HAP-1 (cell line): Measurements from ENCODE around the gene GAS7.

ENCODE experiments used
- DNase-seq, 2 experiments: peaks; one replicate each; pipeline ENCODE4 v3.0.0-alpha.2; 2016 to 2020; ENCODE audit warnings: low spot score in 2 of 2
- H3K27me3 ChIP-seq: fragments of 250-450 bp; sonication (Bioruptor Pico); 2 replicates; pipeline ENCODE4 v1.5.1; 2020; ENCODE audit warnings: low read depth, mild to moderate bottlenecking, moderate library complexity
- H3K36me3 ChIP-seq: fragments of 250-450 bp; sonication (Bioruptor Pico); replicated peaks from 2 replicates; pipeline ENCODE4 v1.5.1; 2020; ENCODE audit warnings: mild to moderate bottlenecking
- H3K4me1 ChIP-seq: fragments of 250-450 bp; sonication (Bioruptor Pico); 2 replicates; pipeline ENCODE4 v1.5.1; 2020; ENCODE audit warnings: mild to moderate bottlenecking
- H3K4me3 ChIP-seq: fragments of 250-450 bp; sonication (Bioruptor Pico); 2 replicates; pipeline ENCODE4 v1.5.1; 2020; ENCODE audit warnings: mild to moderate bottlenecking, moderate library complexity
- H3K9me3 ChIP-seq: fragments of 250-450 bp; sonication (Bioruptor Pico); 2 replicates; pipeline ENCODE4 v1.5.1; 2020; ENCODE audit warnings: mild to moderate bottlenecking, moderate library complexity
- in situ Hi-C: fragments of 300-500 bp; cut with MboI; formaldehyde crosslinking; loops from 3 replicates; pipeline ENCODE4 v1.14.3; 2020; ENCODE audit warnings: low sequenced_read_pairs, inconsistent platforms, mixed read lengths

Gene GAS7

GRCh38 chr17:10172778-10173177, 25.6 kb downstream of the GAS7 start:
- Histone ChIP-seq H3K4me1 (no peaks in the 10 kb centered on the region), H3K27me3 (no peaks in the 10 kb centered on the region), H3K36me3 (no peaks in the 10 kb centered on the region), H3K9me3 (no peaks in the 10 kb centered on the region; the same call in 1 of the 2 replicates), H3K4me3 (no peak overlapping the region)
- DNase-seq: no peak
- in situ Hi-C loops: no loop called here

DNA sequence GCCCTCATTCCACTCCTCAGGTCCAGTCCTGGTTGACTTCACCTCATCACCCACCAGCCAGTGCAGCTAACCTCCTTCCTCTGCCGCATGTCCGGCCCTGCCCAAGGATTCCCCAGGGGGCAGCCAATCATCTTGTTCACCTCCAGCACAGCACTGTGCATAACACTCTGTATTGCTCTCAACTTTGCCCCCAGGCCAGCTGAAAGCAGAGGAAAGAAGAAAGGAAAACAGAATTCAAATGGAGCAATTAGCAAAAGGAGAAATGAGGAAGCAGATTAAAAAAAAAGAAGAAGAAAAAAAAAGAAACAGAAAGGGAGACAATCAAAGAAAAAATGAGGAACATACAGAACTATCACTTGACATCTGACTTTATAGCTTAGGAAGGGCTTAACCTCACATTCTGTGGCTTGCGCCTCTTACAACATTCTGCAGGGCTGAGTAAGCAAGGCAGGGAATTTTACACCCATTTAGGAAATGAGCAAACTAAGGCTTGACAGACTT, 26.1 kb downstream of the GAS7 start:
- Histone ChIP-seq H3K36me3 (no peaks in the 10 kb centered on the region), H3K27me3 (no peaks in the 10 kb centered on the region), H3K4me3 (no peak overlapping the region), H3K4me1 (no peaks in the 10 kb centered on the region), H3K9me3 (no peaks in the 10 kb centered on the region; the same call in 1 of the 2 replicates)
- DNase-seq: no peak
- in situ Hi-C loops: no loop called here

GRCh38 chr17:10171581-10171981, 26.8 kb downstream of the GAS7 start:
- H3K4me3 ChIP-seq: no peak overlapping the region
- H3K36me3 ChIP-seq: no peaks in the 10 kb centered on the region
- in situ Hi-C loops: no loop called here
- H3K27me3 ChIP-seq: no peaks in the 10 kb centered on the region
- H3K4me1 ChIP-seq: no peaks in the 10 kb centered on the region
- DNase-seq: no peak
- no peaks in the 10 kb centered on the region; the same call in 1 of the 2 replicates for H3K9me3 ChIP-seq

DNA sequence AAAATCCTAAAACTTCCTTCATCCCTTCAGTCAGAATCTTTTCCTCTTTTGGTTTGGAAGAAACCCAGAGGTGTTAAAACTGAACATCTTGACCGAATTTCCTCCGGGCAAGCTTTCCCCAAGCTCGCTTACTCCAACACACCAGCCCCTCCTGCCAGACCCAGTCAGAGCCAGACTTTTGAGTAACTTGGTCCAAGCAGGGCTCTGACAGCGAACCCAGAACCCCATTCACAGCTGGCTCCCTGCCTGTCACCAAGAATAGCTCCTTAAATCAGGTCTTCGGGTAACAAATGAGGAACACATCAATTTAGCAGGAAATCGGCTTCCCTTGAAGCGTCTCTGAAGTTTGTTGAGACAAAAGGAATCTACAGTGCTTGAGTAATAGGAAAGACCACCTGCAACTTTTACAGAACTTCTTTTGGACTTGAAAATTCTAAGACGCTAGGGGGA, 27.3 kb downstream of the GAS7 start:
- Histone ChIP-seq H3K4me3 (no peak overlapping the region), H3K9me3 (no peaks in the 10 kb centered on the region; the same call in 1 of the 2 replicates), H3K4me1 (no peaks in the 10 kb centered on the region), H3K27me3 (no peaks in the 10 kb centered on the region), H3K36me3 (no peaks in the 10 kb centered on the region)
- no peak for DNase-seq
- in situ Hi-C loops: no loop called here

DNA sequence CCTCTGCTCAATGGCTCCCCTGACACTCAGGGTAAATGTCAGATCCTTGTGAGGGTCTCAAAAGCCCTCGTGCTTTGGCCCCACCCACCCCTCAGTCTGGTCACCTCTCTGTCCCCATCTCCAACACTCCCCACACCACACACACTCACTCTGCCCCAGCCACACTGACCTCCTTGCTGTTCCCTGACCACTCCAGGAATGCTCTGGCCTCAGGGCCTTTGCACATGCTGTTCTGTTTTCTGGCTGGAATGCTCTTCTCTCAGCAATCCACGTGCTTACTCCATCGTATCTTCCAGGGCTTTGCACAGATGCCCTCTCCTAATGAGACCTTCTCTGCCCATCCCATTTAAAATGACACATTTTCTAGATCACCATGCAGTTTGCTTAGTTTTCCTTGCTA, 28.2 kb downstream of the GAS7 start:
- no peaks in the 10 kb centered on the region for H3K27me3 ChIP-seq
- DNase-seq: no peak
- H3K36me3 ChIP-seq: no peaks in the 10 kb centered on the region
- H3K9me3 ChIP-seq: no peaks in the 10 kb centered on the region; the same call in 1 of the 2 replicates
- in situ Hi-C loops: no loop called here
- no peaks in the 10 kb centered on the region for H3K4me1 ChIP-seq
- H3K4me3 ChIP-seq: no peak overlapping the region

GRCh38 chr17:10169290-10169689, 29.1 kb downstream of the GAS7 start:
- no peaks in the 10 kb centered on the region for H3K36me3 ChIP-seq
- no peak overlapping the region for H3K4me3 ChIP-seq
- H3K4me1 ChIP-seq: no peaks in the 10 kb centered on the region
- no peaks in the 10 kb centered on the region; the same call in 1 of the 2 replicates for H3K9me3 ChIP-seq
- H3K27me3 ChIP-seq: no peaks in the 10 kb centered on the region
- no peak for DNase-seq
- in situ Hi-C loops: no loop called here

DNA sequence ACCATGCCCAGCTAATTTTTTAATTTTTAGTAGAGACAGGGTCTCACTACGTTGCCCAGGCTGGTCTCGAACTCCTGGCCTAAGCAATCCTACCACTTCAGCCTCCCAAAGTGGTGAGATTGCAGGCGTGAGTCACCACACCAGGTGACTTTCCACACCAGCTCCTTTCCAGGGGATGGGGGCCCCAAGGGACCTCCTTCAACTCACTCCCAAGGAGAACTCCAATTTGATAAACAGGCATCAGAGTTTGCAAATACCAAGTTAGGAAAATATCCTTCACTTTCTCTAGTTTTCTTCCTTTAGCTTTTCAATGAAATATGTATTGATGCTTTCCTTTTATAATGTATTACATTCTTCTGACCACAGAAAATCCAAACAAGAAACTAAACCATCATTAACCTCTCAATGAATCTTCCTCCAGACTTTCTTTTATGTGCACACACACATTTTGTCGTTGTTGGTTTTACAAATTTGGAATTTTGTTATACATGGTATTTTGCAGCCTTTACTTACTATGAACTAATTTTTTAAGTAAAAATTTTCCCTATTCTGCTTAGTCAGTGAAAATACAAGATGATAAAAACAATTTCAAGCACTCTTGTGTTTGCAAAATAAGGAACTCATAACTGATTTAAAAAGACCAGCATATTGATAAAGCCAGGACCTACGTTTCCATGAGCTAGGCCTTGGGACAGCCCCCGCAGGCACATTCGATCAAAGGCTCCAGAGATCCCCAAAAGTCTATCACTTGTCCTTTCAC, 32.0 kb downstream of the GAS7 start:
- Histone ChIP-seq H3K9me3 (no peaks in the 10 kb centered on the region; the same call in 1 of the 2 replicates), H3K36me3 (no peaks in the 10 kb centered on the region), H3K4me1 (no peaks in the 10 kb centered on the region), H3K27me3 (no peaks in the 10 kb centered on the region), H3K4me3 (no peak overlapping the region)
- no peak for DNase-seq
- in situ Hi-C loops: no loop called here

- Histone ChIP-seq H3K27me3 (no peaks in the 10 kb centered on the region), H3K4me1 (no peaks in the 10 kb centered on the region), H3K4me3 (no peak overlapping the region), H3K9me3 (no peaks in the 10 kb centered on the region), H3K36me3 (no peaks in the 10 kb centered on the region)
- DNase-seq: no peak
- in situ Hi-C loops: no loop called here
Observed at GRCh38 chr17:10162096-10162495, 36.3 kb downstream of the GAS7 start.

DNA sequence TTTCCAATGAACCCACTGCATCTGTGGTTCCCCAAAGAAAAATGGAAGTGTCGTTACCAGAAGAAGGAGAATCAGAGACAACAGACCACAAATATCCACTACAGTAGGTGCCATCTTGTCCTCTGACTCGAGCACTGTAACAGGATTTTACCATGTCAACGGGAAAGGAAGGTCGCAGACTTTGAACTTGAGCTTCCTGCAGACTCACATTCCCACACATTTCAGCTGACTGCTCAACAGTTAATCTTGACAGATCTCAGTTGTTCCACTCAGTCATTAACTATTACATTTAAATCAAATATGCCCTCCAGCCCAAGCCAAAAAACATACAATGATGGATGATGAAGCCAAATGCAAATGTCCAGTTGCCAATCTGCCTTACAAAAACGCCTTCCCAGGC, 37.0 kb downstream of the GAS7 start:
- Histone ChIP-seq H3K27me3 (no peaks in the 10 kb centered on the region), H3K36me3 (no peaks in the 10 kb centered on the region), H3K9me3 (no peaks in the 10 kb centered on the region), H3K4me1 (no peaks in the 10 kb centered on the region), H3K4me3 (no peak overlapping the region)
- in situ Hi-C loops: no loop called here
- DNase-seq: no peak

DNA sequence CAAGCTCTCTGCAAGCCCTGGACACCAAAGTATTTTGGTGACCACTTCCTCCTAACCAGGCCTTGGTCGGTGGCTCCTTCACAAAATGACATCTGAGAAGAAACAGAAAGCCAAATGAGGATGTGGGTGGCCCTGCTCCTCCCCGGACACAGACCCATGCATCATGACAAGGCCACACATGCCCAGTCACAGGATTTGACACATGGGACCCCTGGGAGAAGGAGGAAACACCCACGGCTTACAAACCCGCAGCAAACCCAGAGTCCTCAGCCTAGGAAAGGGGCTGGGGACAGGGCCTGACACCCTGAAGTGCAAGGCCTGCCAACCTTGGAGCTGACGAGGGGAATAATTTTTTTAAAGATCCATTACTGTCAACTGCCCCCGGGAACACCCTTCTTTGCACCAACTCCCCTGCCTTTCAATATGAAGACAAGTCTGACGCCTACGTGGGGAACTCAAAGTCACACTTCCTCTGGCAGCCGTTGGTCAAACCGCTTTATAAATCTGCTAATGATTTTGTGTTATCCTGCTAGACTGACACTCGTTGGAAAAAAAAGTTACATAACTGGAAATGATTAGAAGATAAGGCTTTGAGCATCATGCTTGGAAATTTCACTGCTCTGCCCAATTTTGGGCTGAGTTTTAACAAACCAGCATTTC, 41.3 kb downstream of the GAS7 start:
- Histone ChIP-seq H3K27me3 (no peaks in the 10 kb centered on the region), H3K4me1 (no peaks in the 10 kb centered on the region), H3K9me3 (no peaks in the 10 kb centered on the region), H3K36me3 (no peaks in the 10 kb centered on the region), H3K4me3 (no peak overlapping the region)
- in situ Hi-C loops: no loop called here
- DNase-seq: no peak

DNA sequence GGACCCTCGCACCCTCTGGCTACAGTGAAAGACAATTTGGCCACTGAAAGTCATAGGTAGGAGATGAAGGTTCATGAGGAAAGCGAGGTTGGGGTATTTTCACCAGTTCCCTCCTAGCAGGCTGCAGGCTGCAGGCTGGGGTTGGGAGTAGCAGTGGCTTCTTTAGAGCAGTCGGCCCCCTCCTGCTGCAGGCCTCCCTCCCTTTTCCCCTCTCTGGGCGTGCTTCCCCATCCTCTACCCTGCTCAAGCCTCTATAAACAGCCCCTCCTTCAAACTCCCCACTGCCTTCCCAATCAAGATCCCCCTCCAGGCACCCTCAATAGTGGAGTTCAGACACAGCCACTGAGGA, 41.8 kb downstream of the GAS7 start:
- DNase-seq: no peak
- H3K4me1 ChIP-seq: no peaks in the 10 kb centered on the region
- H3K4me3 ChIP-seq: no peak overlapping the region
- in situ Hi-C loops: no loop called here
- no peaks in the 10 kb centered on the region for H3K36me3 ChIP-seq
- no peaks in the 10 kb centered on the region for H3K9me3 ChIP-seq
- no peaks in the 10 kb centered on the region for H3K27me3 ChIP-seq

GRCh38 chr17:10156077-10156435, 42.4 kb downstream of the GAS7 start:
- H3K4me1 ChIP-seq: no peaks in the 10 kb centered on the region
- H3K9me3 ChIP-seq: no peaks in the 10 kb centered on the region
- no peaks in the 10 kb centered on the region for H3K36me3 ChIP-seq
- H3K27me3 ChIP-seq: no peaks in the 10 kb centered on the region
- H3K4me3 ChIP-seq: no peak overlapping the region
- no peak for DNase-seq
- in situ Hi-C loops: no loop called here

GRCh38 chr17:10155371-10156076, 42.9 kb downstream of the GAS7 start:
- Histone ChIP-seq H3K4me1 (no peaks in the 10 kb centered on the region), H3K4me3 (no peak overlapping the region), H3K27me3 (no peaks in the 10 kb centered on the region), H3K36me3 (no peaks in the 10 kb centered on the region), H3K9me3 (no peaks in the 10 kb centered on the region)
- DNase-seq: no peak
- in situ Hi-C loops: no loop called here
